Mesenchymal stem cell (in vitro differentiated cells and primary cell): Measurements from ENCODE around the gene NFAT5.

Experiments used
- DNase-seq: peaks from one replicate; pipeline ENCODE4 v3.0.0-alpha.2; 2013
- H2AFZ ChIP-seq: one replicate; pipeline ENCODE4 v1.6.1; 2013; ENCODE audit warnings: low read depth, mild to moderate bottlenecking, control low read depth, inconsistent platforms, low read length, moderate library complexity
- H2AK5ac ChIP-seq: 2 replicates; pipeline ENCODE4 v1.6.1; 2013; ENCODE audit warnings: low read length, moderate library complexity, mild to moderate bottlenecking, inconsistent platforms; ENCODE audit not compliant: severe bottlenecking
- H2BK120ac ChIP-seq: one replicate; pipeline ENCODE4 v1.6.1; 2013; ENCODE audit warnings: low read depth, mild to moderate bottlenecking, inconsistent platforms, low read length, moderate library complexity
- H2BK12ac ChIP-seq, 2 experiments: one replicate each; pipeline ENCODE4 v1.6.1; 2013; ENCODE audit warnings: inconsistent platforms in 2 of 2, low read length in 2 of 2, mild to moderate bottlenecking in 2 of 2, moderate library complexity in 2 of 2, control low read depth in 1 of 2
- H2BK15ac ChIP-seq: one replicate; pipeline ENCODE4 v1.6.1; 2013; ENCODE audit warnings: mild to moderate bottlenecking, low read depth, inconsistent platforms; ENCODE audit not compliant: poor library complexity, severe bottlenecking
- H2BK5ac ChIP-seq: 2 replicates; pipeline ENCODE4 v1.6.1; 2013; ENCODE audit warnings: low read depth, mild to moderate bottlenecking, low read length, control low read depth, inconsistent platforms; ENCODE audit not compliant: poor library complexity, severe bottlenecking
- H3K14ac ChIP-seq, 2 experiments: one replicate each; pipeline ENCODE4 v1.6.1; 2013; ENCODE audit warnings: inconsistent platforms in 2 of 2, low read length in 2 of 2, control low read depth in 1 of 2, mild to moderate bottlenecking in 1 of 2, moderate library complexity in 1 of 2
- H3K18ac ChIP-seq, 2 experiments: one replicate each; pipeline ENCODE4 v1.6.1; 2013; ENCODE audit warnings: inconsistent platforms in 2 of 2, low read length in 2 of 2, control low read depth in 1 of 2, low read depth in 1 of 2, mild to moderate bottlenecking in 1 of 2
- H3K23ac ChIP-seq, 2 experiments: one replicate each; pipeline ENCODE4 v1.6.1; 2013; ENCODE audit warnings: inconsistent platforms in 2 of 2, low read length in 2 of 2, mild to moderate bottlenecking in 2 of 2, moderate library complexity in 2 of 2, control low read depth in 1 of 2
- H3K27ac ChIP-seq: 2 replicates; pipeline ENCODE4 v1.5.1; 2013; ENCODE audit warnings: mild to moderate bottlenecking, moderate library complexity, low read length, control low read depth, inconsistent platforms; ENCODE audit not compliant: poor library complexity, severe bottlenecking
- H3K27me3 ChIP-seq, 2 experiments: 2 replicates each; pipeline versions ENCODE4 v1.6.1 to v1.7.0; 2013; ENCODE audit warnings: low read length in 2 of 2, mild to moderate bottlenecking in 2 of 2, moderate library complexity in 2 of 2, control low read depth in 1 of 2, inconsistent platforms in 1 of 2; ENCODE audit not compliant: control insufficient read depth in 1 of 2, insufficient read depth in 1 of 2
- H3K36me3 ChIP-seq, 2 experiments: 2 replicates each; pipeline versions ENCODE4 v1.6.1 to v1.7.0; 2013; ENCODE audit warnings: low read length in 2 of 2, control low read depth in 1 of 2, inconsistent platforms in 1 of 2, low read depth in 1 of 2, mild to moderate bottlenecking in 1 of 2; ENCODE audit not compliant: insufficient read depth in 2 of 2, control insufficient read depth in 1 of 2
- H3K4ac ChIP-seq, 2 experiments: one replicate each; pipeline ENCODE4 v1.6.1; 2013; ENCODE audit warnings: inconsistent platforms in 2 of 2, low read length in 2 of 2, mild to moderate bottlenecking in 2 of 2, moderate library complexity in 2 of 2, control low read depth in 1 of 2, low read depth in 1 of 2
- H3K4me1 ChIP-seq: 2 replicates; pipeline ENCODE4 v1.6.1; 2013; ENCODE audit warnings: low read depth, low read length, control low read depth; ENCODE audit not compliant: control insufficient read depth, insufficient read depth
- H3K4me2 ChIP-seq: 2 replicates; pipeline ENCODE4 v1.6.1; 2013; ENCODE audit warnings: low read length, mild to moderate bottlenecking, inconsistent platforms; ENCODE audit not compliant: poor library complexity, severe bottlenecking
- H3K4me3 ChIP-seq, 2 experiments: 2 replicates each; pipeline versions ENCODE4 v1.5.1 to v1.7.0; 2013; ENCODE audit warnings: low read length in 2 of 2, mild to moderate bottlenecking in 2 of 2, control low read depth in 1 of 2, low read depth in 1 of 2; ENCODE audit not compliant: insufficient read depth in 1 of 2
- H3K79me1 ChIP-seq: replicated peaks from 2 replicates; pipeline ENCODE4 v1.6.1; 2013; ENCODE audit warnings: mild to moderate bottlenecking, control low read depth, low read length, inconsistent platforms; ENCODE audit not compliant: poor library complexity, severe bottlenecking
- H3K9ac ChIP-seq: 2 replicates; pipeline ENCODE4 v1.7.0; 2013; ENCODE audit warnings: mild to moderate bottlenecking, low read length, moderate library complexity
- H3K9me3 ChIP-seq: 2 replicates; pipeline ENCODE4 v1.7.0; 2013; ENCODE audit warnings: mild to moderate bottlenecking, low read length; ENCODE audit not compliant: control insufficient read depth
- H4K8ac ChIP-seq: one replicate; pipeline ENCODE4 v1.6.1; 2013; ENCODE audit warnings: inconsistent platforms, mild to moderate bottlenecking, low read length, moderate library complexity
- H4K91ac ChIP-seq: one replicate; pipeline ENCODE4 v1.6.1; 2013; ENCODE audit warnings: mild to moderate bottlenecking, low read length, inconsistent platforms
- WGBS: methylation state at CpG from one replicate; pipeline ENCODE4 v1.1.7; 2013; ENCODE audit warnings: mixed read lengths; 5-methylcytosine and 5-hydroxymethylcytosine counted together

The NFAT5 gene

GRCh38 chr16:69745232-69745612, 179.5 kb downstream of the NFAT5 start:
- Histone ChIP-seq H3K36me3 (peaks cover 69 to 89% of the 10 kb centered on the region in 2 experiments), H3K14ac (no peak overlapping the region), H3K4me3 (no peak overlapping the region), H2AFZ (no peak overlapping the region), H3K9me3 (no peaks in the 10 kb centered on the region), H3K4ac (no peak overlapping the region), H4K91ac (no peak overlapping the region), H3K23ac (no peak overlapping the region), H3K27me3 (no peaks in the 10 kb centered on the region), H2AK5ac (no peak overlapping the region), H2BK12ac (no peak overlapping the region), H3K9ac (no peak overlapping the region), H3K79me1 (peaks cover 18% of the 10 kb centered on the region), H2BK120ac (no peak overlapping the region), H3K4me1 (peaks cover 9% of the 10 kb centered on the region), H2BK5ac (no peak overlapping the region), H3K4me2 (no peak overlapping the region), H4K8ac (no peak overlapping the region), H3K27ac (no peak overlapping the region), H2BK15ac (no peak overlapping the region), H3K18ac (no peak overlapping the region)
- no peak for DNase-seq
- over 99% methylated on average over 11 of the region's 11 CpGs for WGBS

DNA sequence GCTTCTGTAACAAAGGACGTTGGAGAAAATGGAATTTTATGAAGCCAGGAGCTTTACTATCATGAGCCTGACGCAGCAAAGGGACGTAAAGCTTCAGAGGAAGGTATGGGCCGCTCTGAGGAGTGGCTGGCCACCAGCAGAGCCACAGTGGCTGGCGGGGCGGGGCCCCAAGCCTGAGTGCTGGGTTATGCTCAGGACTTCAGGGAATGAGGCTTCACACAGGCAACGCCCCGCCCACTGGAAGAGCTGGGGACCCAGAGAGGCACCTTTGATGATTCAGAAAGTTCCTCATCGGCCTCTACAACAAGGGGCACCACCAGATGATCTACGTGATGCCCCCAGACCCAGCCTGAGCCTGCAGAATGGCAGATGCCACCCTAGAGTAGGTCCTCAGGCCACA, 180.2 kb downstream of the NFAT5 start:
- no peak overlapping the region for H2BK12ac ChIP-seq
- H3K18ac ChIP-seq = no peak overlapping the region
- no peak overlapping the region for H3K4me3 ChIP-seq
- H3K4me2 ChIP-seq = no peak overlapping the region
- peaks cover 68 to 92% of the 10 kb centered on the region in 2 experiments for H3K36me3 ChIP-seq
- H3K14ac ChIP-seq = no peak overlapping the region
- H3K23ac ChIP-seq = no peak overlapping the region
- no peak overlapping the region for H2BK15ac ChIP-seq
- H3K9me3 ChIP-seq = no peaks in the 10 kb centered on the region
- no peak overlapping the region for H2AK5ac ChIP-seq
- H3K27me3 ChIP-seq = no peaks in the 10 kb centered on the region
- H4K91ac ChIP-seq = no peak overlapping the region
- 86% methylated on average over 10 of the region's 10 CpGs for WGBS
- H3K27ac ChIP-seq = no peak overlapping the region
- H4K8ac ChIP-seq = no peak overlapping the region
- H2AFZ ChIP-seq = no peak overlapping the region
- H2BK5ac ChIP-seq = no peak overlapping the region
- H3K4me1 ChIP-seq = peaks cover 9% of the 10 kb centered on the region
- DNase-seq = no peak
- H3K9ac ChIP-seq = no peak overlapping the region
- no peak overlapping the region for H3K4ac ChIP-seq
- no peak overlapping the region for H2BK120ac ChIP-seq
- peaks cover 17% of the 10 kb centered on the region for H3K79me1 ChIP-seq

- H3K18ac ChIP-seq = no peak overlapping the region
- H3K27ac ChIP-seq = no peak overlapping the region
- H3K4me2 ChIP-seq = no peak overlapping the region
- H2BK120ac ChIP-seq = no peak overlapping the region
- H3K36me3 ChIP-seq = peaks cover 71 to 93% of the 10 kb centered on the region in 2 experiments
- H3K4me3 ChIP-seq = no peak overlapping the region
- H4K8ac ChIP-seq = no peak overlapping the region
- no peak overlapping the region for H3K23ac ChIP-seq
- no peaks in the 10 kb centered on the region for H3K27me3 ChIP-seq
- no peak overlapping the region for H3K14ac ChIP-seq
- no peak for DNase-seq
- no peak overlapping the region for H3K9ac ChIP-seq
- H2BK5ac ChIP-seq = no peak overlapping the region
- H2AFZ ChIP-seq = no peak overlapping the region
- H3K9me3 ChIP-seq = no peaks in the 10 kb centered on the region
- H4K91ac ChIP-seq = no peak overlapping the region
- no peak overlapping the region for H2AK5ac ChIP-seq
- peaks cover 5% of the 10 kb centered on the region for H3K4me1 ChIP-seq
- 91% methylated on average over 5 of the region's 8 CpGs for WGBS
- peaks cover 21% of the 10 kb centered on the region for H3K79me1 ChIP-seq
- H2BK12ac ChIP-seq = no peak overlapping the region
- no peak overlapping the region for H2BK15ac ChIP-seq
- no peak overlapping the region for H3K4ac ChIP-seq
Observed at GRCh38 chr16:69747115-69747514, 181.3 kb downstream of the NFAT5 start.

- Histone ChIP-seq H3K36me3 (peaks cover 66 to 79% of the 10 kb centered on the region in 2 experiments), H3K4ac (no peak overlapping the region), H2AFZ (no peak overlapping the region), H3K9me3 (no peaks in the 10 kb centered on the region), H3K23ac (no peak overlapping the region), H3K27ac (no peak overlapping the region), H3K4me2 (no peak overlapping the region), H3K18ac (no peak overlapping the region), H3K9ac (no peak overlapping the region), H3K79me1 (peaks cover 21% of the 10 kb centered on the region), H4K91ac (no peak overlapping the region), H2BK15ac (no peak overlapping the region), H3K27me3 (no peaks in the 10 kb centered on the region), H3K14ac (no peak overlapping the region), H4K8ac (no peak overlapping the region), H2BK120ac (no peak overlapping the region), H3K4me1 (peaks cover 2% of the 10 kb centered on the region), H2AK5ac (no peak overlapping the region), H2BK12ac (no peak overlapping the region), H2BK5ac (no peak overlapping the region), H3K4me3 (no peak overlapping the region)
- 93% methylated on average over 19 of the region's 20 CpGs for WGBS
- DNase-seq = no peak
Observed at GRCh38 chr16:69748694-69749345, 183.1 kb downstream of the NFAT5 start.
